ENCODE data around the gene TMEM52B.
"Not testable (repeated sequence)": the region's sequence is repeated elsewhere in the genome, so short reads cannot be mapped to it uniquely, and the experiment has no call there.

The TMEM52B gene

GRCh38 chr12:10211940-10212738 is 33.3 kb downstream of the TMEM52B start:
- DNase-seq (ENCODE audit: low read depth in 2 of 2) = peak; percentile 69 to 73

- DNase-seq (ENCODE audit: low read depth in 2 of 2) = peak; percentile 55 to 64
Observed at GRCh38 chr12:10212739-10213131, 33.9 kb downstream of the TMEM52B start, which contains the start of gene GABARAPL1. Gene GABARAPL1, plus strand, starts transcription at chr12:10212877. Its CDS starts 253 bp downstream, at chr12:10213130.

- peak; percentile 60 to 70 for DNase-seq (ENCODE audit: low read depth in 2 of 2)
Observed at GRCh38 chr12:10213168-10214135, 34.6 kb downstream of the TMEM52B start.

GRCh38 chr12:10214136-10214894 is 35.5 kb downstream of the TMEM52B start:
- no peak for DNase-seq (ENCODE audit: low read depth in 2 of 2)

- no peak for DNase-seq (ENCODE audit: low read depth in 2 of 2)
Observed at GRCh38 chr12:10214895-10215267, 36.0 kb downstream of the TMEM52B start.

GRCh38 chr12:10215436-10215835 is 36.6 kb downstream of the TMEM52B start:
- DNase-seq (ENCODE audit: low read depth in 2 of 2) = no peak

- not testable (repeated sequence) for DNase-seq (ENCODE audit: low read depth in 2 of 2)
Observed at GRCh38 chr12:10215946-10216345, 37.1 kb downstream of the TMEM52B start.

GRCh38 chr12:10218021-10218420 is 39.2 kb downstream of the TMEM52B start:
- no peak for DNase-seq (ENCODE audit: low read depth in 2 of 2)

GRCh38 chr12:10220398-10221077 is 41.7 kb downstream of the TMEM52B start:
- no peak for DNase-seq (ENCODE audit: low read depth in 2 of 2)

- DNase-seq (ENCODE audit: low read depth in 2 of 2) = no peak
Observed at GRCh38 chr12:10221846-10222245, 43.0 kb downstream of the TMEM52B start.

- no peak for DNase-seq (ENCODE audit: low read depth in 2 of 2)
Observed at GRCh38 chr12:10223208-10223607, 44.4 kb downstream of the TMEM52B start.

- DNase-seq (ENCODE audit: low read depth in 2 of 2) = not testable (repeated sequence)
Observed at GRCh38 chr12:10225426-10225825, 46.6 kb downstream of the TMEM52B start.

GRCh38 chr12:10226086-10226485 is 47.3 kb downstream of the TMEM52B start:
- DNase-seq (ENCODE audit: low read depth in 2 of 2) = no peak

GRCh38 chr12:10226731-10227130 is 47.9 kb downstream of the TMEM52B start:
- no peak for DNase-seq (ENCODE audit: low read depth in 2 of 2)

- no peak for DNase-seq (ENCODE audit: low read depth in 2 of 2)
Observed at GRCh38 chr12:10227648-10228047, 48.8 kb downstream of the TMEM52B start.

GRCh38 chr12:10234562-10234961 is 55.7 kb downstream of the TMEM52B start:
- DNase-seq (ENCODE audit: low read depth in 2 of 2) = no peak

GRCh38 chr12:10235761-10236631 is 57.2 kb downstream of the TMEM52B start:
- peak in 1 of 2 donors; percentile 24 for DNase-seq (ENCODE audit: low read depth in 2 of 2)

GRCh38 chr12:10236720-10237119 is 57.9 kb downstream of the TMEM52B start:
- DNase-seq (ENCODE audit: low read depth in 2 of 2) = no peak

GRCh38 chr12:10238526-10238925 is 59.7 kb downstream of the TMEM52B start:
- DNase-seq (ENCODE audit: low read depth in 2 of 2) = no peak

- no peak for DNase-seq (ENCODE audit: low read depth in 2 of 2)
Observed at GRCh38 chr12:10241290-10241689, 62.5 kb downstream of the TMEM52B start.

Measured in stimulated activated CD8-positive, alpha-beta memory T cell treated with anti-CD3 and anti-CD28 coated beads, Interleukin-7, amount 100 ng/mL, for 1 hour (primary cell).